ENCODE data around the gene DNMT1.

Gene DNMT1

GRCh38 chr19:10105509-10106099 is 89.1 kb downstream of the DNMT1 start:
- TF ChIP-seq SIN3A (IDR thresholded peaks at IDR 0.05; ENCODE audit: borderline replicate concordance, insufficient read depth, low read length) (no peak), TAF1 (IDR thresholded peaks at IDR 0.05; ENCODE audit: borderline replicate concordance, insufficient read depth, low read length) (no peak), POLR2AphosphoS5 (IDR thresholded peaks at IDR 0.05; ENCODE audit: low read depth, low read length) (no peak), FOXP2 (optimal IDR thresholded peaks at IDR 0.05; ENCODE audit: borderline replicate concordance, extremely low read depth, extremely low read length, insufficient read depth) (no peak), REST (IDR thresholded peaks at IDR 0.05; ENCODE audit: insufficient read depth in 1 of 2, low read depth in 2 of 2, low read length in 2 of 2) (no peak)

GRCh38 chr19:10104665-10105508 is 89.9 kb downstream of the DNMT1 start:
- TF ChIP-seq TAF1 (IDR thresholded peaks at IDR 0.05; ENCODE audit: borderline replicate concordance, insufficient read depth, low read length) (no peak), SIN3A (IDR thresholded peaks at IDR 0.05; ENCODE audit: borderline replicate concordance, insufficient read depth, low read length) (no peak), REST (IDR thresholded peaks at IDR 0.05; ENCODE audit: insufficient read depth in 1 of 2, low read depth in 2 of 2, low read length in 2 of 2) (no peak), FOXP2 (optimal IDR thresholded peaks at IDR 0.05; ENCODE audit: borderline replicate concordance, extremely low read depth, extremely low read length, insufficient read depth) (no peak), POLR2AphosphoS5 (IDR thresholded peaks at IDR 0.05; ENCODE audit: low read depth, low read length) (no peak)

- TF ChIP-seq FOXP2 (optimal IDR thresholded peaks at IDR 0.05; ENCODE audit: borderline replicate concordance, extremely low read depth, extremely low read length, insufficient read depth): no peak
- TF ChIP-seq SIN3A (IDR thresholded peaks at IDR 0.05; ENCODE audit: borderline replicate concordance, insufficient read depth, low read length): no peak
- TF ChIP-seq TAF1 (IDR thresholded peaks at IDR 0.05; ENCODE audit: borderline replicate concordance, insufficient read depth, low read length): no peak
- no peak for TF ChIP-seq POLR2AphosphoS5 (IDR thresholded peaks at IDR 0.05; ENCODE audit: low read depth, low read length)
- no peak for TF ChIP-seq REST (IDR thresholded peaks at IDR 0.05; ENCODE audit: insufficient read depth in 1 of 2, low read depth in 2 of 2, low read length in 2 of 2)
Observed at GRCh38 chr19:10104130-10104513, 90.6 kb downstream of the DNMT1 start.

GRCh38 chr19:10102787-10103236 is 91.9 kb downstream of the DNMT1 start:
- TF ChIP-seq TAF1 (IDR thresholded peaks at IDR 0.05; ENCODE audit: borderline replicate concordance, insufficient read depth, low read length): no peak
- TF ChIP-seq FOXP2 (optimal IDR thresholded peaks at IDR 0.05; ENCODE audit: borderline replicate concordance, extremely low read depth, extremely low read length, insufficient read depth): no peak
- no peak for TF ChIP-seq SIN3A (IDR thresholded peaks at IDR 0.05; ENCODE audit: borderline replicate concordance, insufficient read depth, low read length)
- TF ChIP-seq REST (IDR thresholded peaks at IDR 0.05; ENCODE audit: insufficient read depth in 1 of 2, low read depth in 2 of 2, low read length in 2 of 2): no peak
- no peak for TF ChIP-seq POLR2AphosphoS5 (IDR thresholded peaks at IDR 0.05; ENCODE audit: low read depth, low read length)

Data from PFSK-1 (cell line).